ENCODE data around the gene MAGEA8.
"Not testable (repeated sequence)": the region's sequence is repeated elsewhere in the genome, so short reads cannot be mapped to it uniquely, and the experiment has no call there.

MAGEA8 gene

GRCh38 chrX:149903889-149904748, 23.1 kb downstream of the MAGEA8 start:
- DNase-seq (ENCODE audit: low spot score): no peak

- DNase-seq (ENCODE audit: low spot score): no peak
Observed at GRCh38 chrX:149908308-149908707, 27.3 kb downstream of the MAGEA8 start.

GRCh38 chrX:149908727-149909126, 27.7 kb downstream of the MAGEA8 start:
- DNase-seq (ENCODE audit: low spot score): no peak

GRCh38 chrX:149909324-149910177, 28.6 kb downstream of the MAGEA8 start:
- DNase-seq (ENCODE audit: low spot score): no peak

- no peak for DNase-seq (ENCODE audit: low spot score)
Observed at GRCh38 chrX:149910178-149910695, 29.3 kb downstream of the MAGEA8 start.

- DNase-seq (ENCODE audit: low spot score): no peak
Observed at GRCh38 chrX:149916745-149917392, 35.9 kb downstream of the MAGEA8 start.

GRCh38 chrX:149923836-149924235, 42.9 kb downstream of the MAGEA8 start:
- not testable (repeated sequence) for DNase-seq (ENCODE audit: low spot score)

GRCh38 chrX:149924434-149924833, 43.5 kb downstream of the MAGEA8 start:
- DNase-seq (ENCODE audit: low spot score): not testable (repeated sequence)

GRCh38 chrX:149927245-149927963, 46.4 kb downstream of the MAGEA8 start:
- DNase-seq (ENCODE audit: low spot score): not testable (repeated sequence)

GRCh38 chrX:149927964-149928258, 46.9 kb downstream of the MAGEA8 start:
- DNase-seq (ENCODE audit: low spot score): not testable (repeated sequence)

GRCh38 chrX:149928635-149929034, 47.7 kb downstream of the MAGEA8 start:
- DNase-seq (ENCODE audit: low spot score): not testable (repeated sequence)

- not testable (repeated sequence) for DNase-seq (ENCODE audit: low spot score)
Observed at GRCh38 chrX:149929400-149929799, 48.4 kb downstream of the MAGEA8 start, which contains the start of gene HSFX4. TSS of gene HSFX4 (plus strand) at chrX:149929573. CDS start at chrX:149929645, 72 bp downstream.

- not testable (repeated sequence) for DNase-seq (ENCODE audit: low spot score)
Observed at GRCh38 chrX:149931355-149931754, 50.4 kb downstream of the MAGEA8 start.

GRCh38 chrX:149932150-149932549, 51.2 kb downstream of the MAGEA8 start:
- DNase-seq (ENCODE audit: low spot score): not testable (repeated sequence)

GRCh38 chrX:149932970-149933369, 52.0 kb downstream of the MAGEA8 start:
- not testable (repeated sequence) for DNase-seq (ENCODE audit: low spot score)

GRCh38 chrX:149933547-149933946, 52.6 kb downstream of the MAGEA8 start:
- not testable (repeated sequence) for DNase-seq (ENCODE audit: low spot score)

Measured in COLO829 (cell line).